ENCODE results near the gene ANKRD45.

The ANKRD45 gene

DNA sequence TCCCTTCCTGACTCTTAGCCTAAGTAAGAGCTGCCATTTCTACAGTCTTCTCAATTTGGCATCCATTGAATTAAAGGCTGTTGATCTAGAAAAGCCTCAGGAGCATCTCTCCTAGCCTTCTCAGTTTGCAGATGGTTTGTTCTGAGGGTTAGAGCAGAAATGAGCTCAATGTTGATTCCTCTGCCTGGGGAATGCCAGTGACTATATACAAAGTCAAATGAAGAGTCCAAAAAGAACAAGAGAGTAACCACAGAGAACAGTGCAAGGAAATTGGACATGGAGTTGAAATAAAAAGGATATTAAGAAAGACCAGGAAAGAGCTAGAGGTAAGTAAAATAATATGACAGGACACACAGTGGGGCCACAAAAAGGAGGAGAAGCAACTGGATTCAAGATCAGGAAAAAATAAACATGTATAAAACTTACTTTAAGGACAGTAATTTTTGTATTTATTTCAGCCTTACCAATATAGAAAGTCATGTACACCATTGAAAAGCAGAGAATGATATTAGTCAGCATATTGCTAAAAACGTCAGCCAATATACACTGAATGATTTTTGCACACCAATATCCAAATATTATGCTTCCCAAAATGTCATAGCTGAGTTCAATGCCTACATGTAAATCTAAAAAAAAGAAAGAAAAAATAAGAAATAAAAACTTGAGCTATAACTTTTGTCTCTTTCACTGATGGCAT is 88.1 kb downstream of the ANKRD45 start:
- no peak for DNase-seq (ENCODE audit: extremely low read depth, insufficient read length)
- no peaks in the 10 kb centered on the region for H3K36me3 ChIP-seq (ENCODE audit: control insufficient read depth, insufficient read depth, low read length)
- no peaks in the 10 kb centered on the region; the same call in none of the 2 replicates for H3K27me3 ChIP-seq (replicated peaks; ENCODE audit: control insufficient read depth, insufficient read depth, low read length)
- H3K4me3 ChIP-seq (replicated peaks; ENCODE audit: low read depth, low read length): no peak overlapping the region
- TF ChIP-seq, protein P1, sequence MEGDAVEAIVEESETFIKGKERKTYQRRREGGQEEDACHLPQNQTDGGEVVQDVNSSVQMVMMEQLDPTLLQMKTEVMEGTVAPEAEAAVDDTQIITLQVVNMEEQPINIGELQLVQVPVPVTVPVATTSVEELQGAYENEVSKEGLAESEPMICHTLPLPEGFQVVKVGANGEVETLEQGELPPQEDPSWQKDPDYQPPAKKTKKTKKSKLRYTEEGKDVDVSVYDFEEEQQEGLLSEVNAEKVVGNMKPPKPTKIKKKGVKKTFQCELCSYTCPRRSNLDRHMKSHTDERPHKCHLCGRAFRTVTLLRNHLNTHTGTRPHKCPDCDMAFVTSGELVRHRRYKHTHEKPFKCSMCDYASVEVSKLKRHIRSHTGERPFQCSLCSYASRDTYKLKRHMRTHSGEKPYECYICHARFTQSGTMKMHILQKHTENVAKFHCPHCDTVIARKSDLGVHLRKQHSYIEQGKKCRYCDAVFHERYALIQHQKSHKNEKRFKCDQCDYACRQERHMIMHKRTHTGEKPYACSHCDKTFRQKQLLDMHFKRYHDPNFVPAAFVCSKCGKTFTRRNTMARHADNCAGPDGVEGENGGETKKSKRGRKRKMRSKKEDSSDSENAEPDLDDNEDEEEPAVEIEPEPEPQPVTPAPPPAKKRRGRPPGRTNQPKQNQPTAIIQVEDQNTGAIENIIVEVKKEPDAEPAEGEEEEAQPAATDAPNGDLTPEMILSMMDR (IDR thresholded peaks at IDR 0.05; ENCODE audit: insufficient read depth, low read length, poor library complexity, severe bottlenecking): no peak

DNA sequence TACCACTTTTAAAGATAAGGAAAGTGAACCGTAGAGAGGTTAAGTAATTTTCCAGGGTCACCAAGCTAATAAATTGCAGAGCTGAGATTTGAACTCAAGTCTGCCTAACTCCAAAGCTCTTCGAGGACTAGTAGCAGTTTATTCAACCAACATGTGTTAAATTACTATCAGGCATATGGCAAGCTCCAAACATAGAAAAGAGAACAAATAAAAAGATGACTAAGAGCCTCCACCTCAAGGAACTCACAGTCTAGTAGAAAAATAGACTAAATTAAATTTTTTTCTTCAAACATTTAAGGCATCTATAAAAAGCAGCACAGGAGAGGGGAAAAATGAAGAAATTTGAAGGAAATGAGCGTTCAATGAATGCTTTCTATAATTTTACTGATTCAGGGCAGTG is 89.0 kb downstream of the ANKRD45 start:
- no peak overlapping the region for H3K4me3 ChIP-seq (replicated peaks; ENCODE audit: low read depth, low read length)
- no peaks in the 10 kb centered on the region for H3K36me3 ChIP-seq (ENCODE audit: control insufficient read depth, insufficient read depth, low read length)
- no peaks in the 10 kb centered on the region; the same call in none of the 2 replicates for H3K27me3 ChIP-seq (replicated peaks; ENCODE audit: control insufficient read depth, insufficient read depth, low read length)
- DNase-seq (ENCODE audit: extremely low read depth, insufficient read length): no peak
- TF ChIP-seq, protein P1 (IDR thresholded peaks at IDR 0.05; ENCODE audit: insufficient read depth, low read length, poor library complexity, severe bottlenecking): no peak

DNA sequence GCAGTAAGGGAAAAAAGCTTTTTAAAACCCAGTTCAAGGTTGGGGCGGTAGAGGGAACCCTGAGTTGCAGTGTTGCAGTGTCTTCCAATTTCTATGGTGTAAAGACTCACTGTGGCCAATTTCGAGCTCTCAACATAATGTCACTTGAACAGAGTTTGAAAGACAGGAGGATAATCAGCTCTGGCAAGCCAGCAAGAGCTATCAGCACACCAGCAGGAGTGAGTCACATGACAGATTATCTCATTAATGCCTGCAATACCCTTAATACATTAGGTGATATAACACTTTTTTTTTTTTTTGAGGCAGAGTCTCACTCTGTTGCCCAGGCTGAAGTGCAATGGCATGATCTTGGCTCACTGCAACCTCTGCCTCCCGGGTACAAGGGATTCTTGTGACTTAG is 89.6 kb downstream of the ANKRD45 start:
- TF ChIP-seq, protein P1 (IDR thresholded peaks at IDR 0.05; ENCODE audit: insufficient read depth, low read length, poor library complexity, severe bottlenecking): no peak
- H3K27me3 ChIP-seq (replicated peaks; ENCODE audit: control insufficient read depth, insufficient read depth, low read length): no peaks in the 10 kb centered on the region; the same call in none of the 2 replicates

DNA sequence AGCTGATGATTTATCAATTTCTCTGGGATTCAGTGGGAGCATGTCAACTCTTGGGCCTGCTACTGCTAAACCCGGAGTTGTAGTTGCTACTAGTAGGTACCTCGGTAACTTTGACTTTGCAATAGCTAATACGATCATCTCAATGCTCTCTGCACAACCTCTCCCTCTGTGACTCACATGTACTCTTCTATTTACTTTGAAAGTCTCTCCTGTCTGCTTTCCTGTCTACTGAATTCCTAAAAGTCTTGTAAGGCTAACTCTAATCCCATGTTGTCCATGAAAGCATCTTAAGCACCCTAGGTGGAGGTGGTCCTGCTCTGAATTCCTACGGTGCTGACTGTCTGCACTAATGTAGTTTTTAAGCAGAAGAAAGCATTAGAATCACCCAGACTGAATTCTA is 96.1 kb downstream of the ANKRD45 start:
- no peaks in the 10 kb centered on the region; the same call in none of the 2 replicates for H3K27me3 ChIP-seq (replicated peaks; ENCODE audit: control insufficient read depth, insufficient read depth, low read length)
- H3K4me3 ChIP-seq (replicated peaks; ENCODE audit: low read depth, low read length): no peak overlapping the region
- no peaks in the 10 kb centered on the region for H3K36me3 ChIP-seq (ENCODE audit: control insufficient read depth, insufficient read depth, low read length)
- TF ChIP-seq, protein P1 (IDR thresholded peaks at IDR 0.05; ENCODE audit: insufficient read depth, low read length, poor library complexity, severe bottlenecking): no peak
- no peak for DNase-seq (ENCODE audit: extremely low read depth, insufficient read length)

More for the DNA sequence above, 89.6 kb downstream of the ANKRD45 start:
- Histone ChIP-seq H3K36me3 (ENCODE audit: control insufficient read depth, insufficient read depth, low read length) (no peaks in the 10 kb centered on the region), H3K4me3 (replicated peaks; ENCODE audit: low read depth, low read length) (no peak overlapping the region)
- DNase-seq (ENCODE audit: extremely low read depth, insufficient read length): no peak

DNA sequence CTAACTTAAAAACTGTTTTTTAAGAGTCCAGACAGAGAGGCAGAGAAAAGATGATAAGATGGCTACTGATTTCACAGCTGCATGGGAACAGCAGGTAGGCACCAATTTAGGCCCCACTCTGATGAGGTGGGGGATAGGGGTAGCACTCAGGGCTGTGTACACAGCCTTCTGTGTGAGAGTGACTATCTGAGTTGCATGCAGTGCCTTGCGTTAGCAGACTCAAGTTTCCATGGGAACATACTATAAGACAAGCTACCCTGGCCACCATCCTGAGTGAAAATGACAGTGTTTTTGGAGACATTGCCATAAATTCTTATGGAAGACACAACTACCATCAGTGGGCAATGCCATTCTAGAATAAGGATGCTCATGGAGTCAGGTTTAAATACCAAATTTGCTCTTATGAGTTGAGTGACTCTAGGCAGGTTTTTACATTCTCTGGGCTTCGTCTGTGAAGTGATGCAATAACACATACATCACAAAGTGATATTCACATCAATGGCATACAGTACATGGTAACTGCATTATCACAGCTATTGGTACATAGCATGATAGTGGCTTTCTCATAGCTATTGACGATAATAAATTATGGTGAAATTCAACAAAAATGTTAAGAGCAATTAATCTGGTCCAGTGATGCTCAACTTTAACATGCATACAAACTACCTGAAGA is 97.3 kb downstream of the ANKRD45 start:
- TF ChIP-seq, protein P1 (IDR thresholded peaks at IDR 0.05; ENCODE audit: insufficient read depth, low read length, poor library complexity, severe bottlenecking): no peak
- Histone ChIP-seq H3K27me3 (replicated peaks; ENCODE audit: control insufficient read depth, insufficient read depth, low read length) (no peaks in the 10 kb centered on the region; the same call in 1 of the 2 replicates), H3K36me3 (ENCODE audit: control insufficient read depth, insufficient read depth, low read length) (no peaks in the 10 kb centered on the region), H3K4me3 (replicated peaks; ENCODE audit: low read depth, low read length) (no peak overlapping the region)
- DNase-seq (ENCODE audit: extremely low read depth, insufficient read length): no peak
